DMS153 (cell line): ENCODE measurements around the gene REEP2.
"Not testable (repeated sequence)": the region's sequence is repeated elsewhere in the genome, so short reads cannot be mapped to it uniquely, and the experiment has no call there.

Experiments used
- DNase-seq: peaks from one replicate; lab custom pipeline; 2025; lab: John Stamatoyannopoulos, UW

REEP2 gene

GRCh38 chr5:138438724-138439476 is at the start of gene REEP2:
REEP2 (plus strand) TSS chr5:138439057; CDS start chr5:138439209, 152 bp downstream.
- DNase-seq = no peak

- DNase-seq = no peak
These were observed 49.5 kb upstream of the REEP2 start for GRCh38 chr5:138389332-138389731.

- not testable (repeated sequence) for DNase-seq
These were observed 48.9 kb upstream of the REEP2 start for GRCh38 chr5:138389911-138390310.

GRCh38 chr5:138391859-138392386 is 46.9 kb upstream of the REEP2 start:
- no peak for DNase-seq

- DNase-seq = no peak
These were observed 36.2 kb upstream of the REEP2 start for GRCh38 chr5:138402640-138403039.

GRCh38 chr5:138408023-138408422 is 30.8 kb upstream of the REEP2 start:
- no peak for DNase-seq

GRCh38 chr5:138410996-138411640 is 27.7 kb upstream of the REEP2 start:
- not testable (repeated sequence) for DNase-seq

- DNase-seq = no peak
These were observed 20.4 kb upstream of the REEP2 start for GRCh38 chr5:138418444-138418843.

GRCh38 chr5:138425079-138425478 is 13.8 kb upstream of the REEP2 start:
- no peak for DNase-seq

- DNase-seq = no peak
These were observed 2.9 kb upstream of the REEP2 start for GRCh38 chr5:138435943-138436342.

- DNase-seq = no peak
These were observed 694 bp upstream of the REEP2 start for GRCh38 chr5:138438003-138438723.

- no peak for DNase-seq
These were observed 761 bp downstream of the REEP2 start for GRCh38 chr5:138439477-138440158.

- DNase-seq = no peak
These were observed 1.6 kb downstream of the REEP2 start for GRCh38 chr5:138440159-138441073.

GRCh38 chr5:138441221-138441620 is 2.4 kb downstream of the REEP2 start:
- DNase-seq = no peak

- no peak for DNase-seq
These were observed 5.4 kb downstream of the REEP2 start for GRCh38 chr5:138444078-138444773.

- DNase-seq = no peak
These were observed 6.1 kb downstream of the REEP2 start for GRCh38 chr5:138444774-138445546.

- DNase-seq = no peak
These were observed 6.9 kb downstream of the REEP2 start for GRCh38 chr5:138445547-138446271.

- DNase-seq = no peak
These were observed 9.2 kb downstream of the REEP2 start for GRCh38 chr5:138448070-138448469.
